Osteoblast (primary cell): ENCODE measurements around the gene ZNF408. TPM values are rescaled to one million over a fixed set of nuclear protein-coding genes. Genes with fewer than 3 reads are reported as not detected.
A peak's percentile ranks its signal among the peaks of the same experiment; 100 is the strongest.

Experiments
- DNase-seq: peaks from one replicate; pipeline ENCODE4 v3.0.0; 2011; ENCODE audit warnings: low spot score, mixed read lengths; ENCODE audit not compliant: insufficient read length; ENCODE audit errors: missing footprints
- H2AFZ ChIP-seq: 2 replicates; pipeline ENCODE4 v1.6.0; 2011; ENCODE audit warnings: mild to moderate bottlenecking, low read length
- H3K27ac ChIP-seq: 2 replicates; pipeline ENCODE4 v1.5.1; 2011; ENCODE audit warnings: mild to moderate bottlenecking, low read depth, low read length, moderate library complexity
- H3K27me3 ChIP-seq: 2 replicates; pipeline ENCODE4 v1.6.0; 2012; ENCODE audit warnings: mild to moderate bottlenecking, control low read depth, inconsistent platforms, low read length, moderate library complexity; ENCODE audit not compliant: insufficient read depth
- H3K36me3 ChIP-seq: 2 replicates; pipeline ENCODE4 v1.5.1; 2011; ENCODE audit warnings: mild to moderate bottlenecking, low read length, control low read depth, moderate library complexity; ENCODE audit not compliant: insufficient read depth
- H3K4me1 ChIP-seq: 2 replicates; pipeline ENCODE4 v1.5.1; 2011; ENCODE audit warnings: mild to moderate bottlenecking, low read length, control low read depth, moderate library complexity; ENCODE audit not compliant: insufficient read depth
- H3K4me2 ChIP-seq: 2 replicates; pipeline ENCODE4 v1.6.0; 2011; ENCODE audit warnings: mild to moderate bottlenecking, low read length; ENCODE audit not compliant: insufficient read depth
- H3K4me3 ChIP-seq: fragments of 200-600 bp; sonication (generic); 3 replicates; pipeline ENCODE4 v1.5.1; 2012; ENCODE audit warnings: mild to moderate bottlenecking, low read length, inconsistent platforms; ENCODE audit not compliant: insufficient read depth
- H3K79me2 ChIP-seq: 2 replicates; pipeline ENCODE4 v1.6.0; 2012; ENCODE audit warnings: mild to moderate bottlenecking, low read length, control low read depth, inconsistent platforms; ENCODE audit not compliant: insufficient read depth
- H3K9me3 ChIP-seq: 2 replicates; pipeline ENCODE4 v1.5.1; 2011; ENCODE audit warnings: low read depth, low read length, control low read depth
- H4K20me1 ChIP-seq: 2 replicates; pipeline ENCODE4 v1.6.0; 2012; ENCODE audit warnings: mild to moderate bottlenecking, low read length, control low read depth; ENCODE audit not compliant: insufficient read depth
- CTCF ChIP-seq: IDR thresholded peaks from 2 replicates; pipeline ENCODE4 v1.5.1; 2011; ENCODE audit warnings: mild to moderate bottlenecking, low read depth, low read length, moderate library complexity; ENCODE audit errors: extremely low read depth
- total RNA-seq: library from RNA; depleted of rRNA; stranded (reverse); fragments of >200 nt; gene quantifications from 2 replicates; pipeline ENCODE4 v1.2.3, GENCODE V29; 2012

ZNF408 gene
- total RNA-seq, 1 donor: 16.3 TPM

- H3K79me2 ChIP-seq: no peaks in the 10 kb centered on the region
- no peak overlapping the region for H3K4me2 ChIP-seq
- no peak for DNase-seq
- peak overlapping the region; percentile 42 for H3K27ac ChIP-seq
- H3K4me3 ChIP-seq: no peak overlapping the region
- no peaks in the 10 kb centered on the region for H3K27me3 ChIP-seq
- H3K4me1 ChIP-seq: peaks cover 14% of the 10 kb centered on the region
- no peak overlapping the region for H2AFZ ChIP-seq
- no peak for TF ChIP-seq CTCF
- H3K36me3 ChIP-seq: peaks cover 39% of the 10 kb centered on the region
- no peaks in the 10 kb centered on the region for H4K20me1 ChIP-seq
- H3K9me3 ChIP-seq: no peaks in the 10 kb centered on the region
Measured at GRCh38 chr11:46659908-46660307, 40.9 kb upstream of the ZNF408 start.

GRCh38 chr11:46661836-46662235 lies 39.0 kb upstream of the ZNF408 start:
- no peak for DNase-seq
- no peak overlapping the region for H2AFZ ChIP-seq
- TF ChIP-seq CTCF: no peak
- no peaks in the 10 kb centered on the region for H3K79me2 ChIP-seq
- peaks cover 14% of the 10 kb centered on the region for H3K4me1 ChIP-seq
- H3K27me3 ChIP-seq: no peaks in the 10 kb centered on the region
- H3K4me3 ChIP-seq: no peak overlapping the region
- peaks cover 48% of the 10 kb centered on the region for H3K36me3 ChIP-seq
- no peaks in the 10 kb centered on the region for H3K9me3 ChIP-seq
- no peak overlapping the region for H3K4me2 ChIP-seq
- H3K27ac ChIP-seq: no peak overlapping the region
- H4K20me1 ChIP-seq: no peaks in the 10 kb centered on the region

- Histone ChIP-seq H3K4me1 (peaks cover 14% of the 10 kb centered on the region), H3K4me2 (no peak overlapping the region), H3K27ac (no peak overlapping the region), H2AFZ (no peak overlapping the region), H3K9me3 (no peaks in the 10 kb centered on the region), H3K4me3 (no peak overlapping the region), H3K36me3 (peaks cover 48% of the 10 kb centered on the region), H3K27me3 (no peaks in the 10 kb centered on the region), H4K20me1 (no peaks in the 10 kb centered on the region), H3K79me2 (no peaks in the 10 kb centered on the region)
- no peak for TF ChIP-seq CTCF
- no peak for DNase-seq
Measured at GRCh38 chr11:46662366-46662765, 38.5 kb upstream of the ZNF408 start.

- no peak overlapping the region for H3K4me3 ChIP-seq
- no peak overlapping the region for H3K4me2 ChIP-seq
- peaks cover 10% of the 10 kb centered on the region for H3K4me1 ChIP-seq
- no peaks in the 10 kb centered on the region for H4K20me1 ChIP-seq
- no peak for DNase-seq
- H3K27me3 ChIP-seq: no peaks in the 10 kb centered on the region
- peaks cover 48% of the 10 kb centered on the region for H3K36me3 ChIP-seq
- H3K9me3 ChIP-seq: no peaks in the 10 kb centered on the region
- H3K27ac ChIP-seq: no peak overlapping the region
- H2AFZ ChIP-seq: no peak overlapping the region
- H3K79me2 ChIP-seq: no peaks in the 10 kb centered on the region
- TF ChIP-seq CTCF: no peak
Measured at GRCh38 chr11:46663277-46663940, 37.4 kb upstream of the ZNF408 start.
